OCI-LY3 (cell line): ENCODE measurements around the gene KCNAB1.

ENCODE experiments used
- CTCF ChIP-seq: fragments of 200-600, 300-600 bp; sonication (generic); IDR thresholded peaks from 2 replicates; pipeline ENCODE4 v1.5.1; 2014; ENCODE audit warnings: antibody characterized with exemption, low read length, low read depth
- EZH2phosphoT487 ChIP-seq: fragments of 200-600 bp; shearing (Covaris generic); IDR thresholded peaks from 2 replicates; pipeline ENCODE4 v1.6.1; 2018; ENCODE audit warnings: antibody characterized with exemption, mixed run types, low read depth

GRCh38 chr3:156351783-156352182, 231.4 kb downstream of the KCNAB1 start:
- TF ChIP-seq CTCF (no peak), EZH2phosphoT487 (no peak)
